Activated CD4-positive, alpha-beta memory T cell treated with anti-CD3 and anti-CD28 coated beads for 36 hours (primary cell): ENCODE measurements around the gene CDC42EP4. TPM values are rescaled to one million over a fixed set of nuclear protein-coding genes. Genes with fewer than 3 reads are reported as not detected.

Experiments
- CTCF ChIA-PET: fragments of 350-600 bp; sonication (Branson Sonifier 250); formaldehyde crosslinking; loops from one replicate; lab custom pipeline; 2021; ENCODE audit warnings: antibody characterized with exemption, inconsistent platforms; lab: Charles Lee
- POLR2A ChIA-PET: fragments of 350-600 bp; sonication (Branson Sonifier 250); formaldehyde crosslinking; loops from one replicate; lab custom pipeline; 2021; ENCODE audit warnings: antibody characterized with exemption; lab: Charles Lee
- DNase-seq: peaks from one replicate; pipeline ENCODE4 v3.0.0-alpha.2; 2020
- H3K27ac Mint-ChIP-seq: one replicate; pipeline ENCODE4 v1.8.0; 2021; ENCODE audit warnings: mixed read lengths
- H3K27me3 Mint-ChIP-seq: one replicate; pipeline ENCODE4 v1.8.0; 2021; ENCODE audit warnings: mixed read lengths
- H3K36me3 Mint-ChIP-seq: one replicate; pipeline ENCODE4 v1.8.0; 2021; ENCODE audit warnings: mixed read lengths
- H3K4me1 Mint-ChIP-seq: one replicate; pipeline ENCODE4 v1.8.0; 2021; ENCODE audit warnings: low read depth, mixed read lengths
- H3K4me3 Mint-ChIP-seq: one replicate; pipeline ENCODE4 v1.8.0; 2021; ENCODE audit warnings: mild to moderate bottlenecking, mixed read lengths
- H3K9me3 Mint-ChIP-seq: one replicate; pipeline ENCODE4 v1.8.0; 2021; ENCODE audit warnings: mixed read lengths
- intact Hi-C: fragments of 100-400 bp; cut with micrococcal nuclease; formaldehyde crosslinking; loops from one replicate; pipeline ENCODE4 v1.15.1; 2023
- total RNA-seq, 2 experiments: library from RNA; stranded (reverse); gene quantifications; one replicate each; pipeline ENCODE4 v1.2.3, GENCODE V29; 2021

The CDC42EP4 gene
- total RNA-seq, 2 experiments from 2014 or later, result 1.6 to 1.7 TPM

- ChIA-PET POLR2A (no interaction called here), CTCF (no interaction called here)
- no peaks in the 10 kb centered on the region for H3K9me3 Mint-ChIP-seq
Measured at GRCh38 chr17:73288534-73289302, 23.1 kb downstream of the CDC42EP4 start.

GRCh38 chr17:73286863-73287296 lies 24.9 kb downstream of the CDC42EP4 start:
- Mint-ChIP-seq H3K27ac (no peak overlapping the region), H3K36me3 (no peaks in the 10 kb centered on the region), H3K9me3 (no peaks in the 10 kb centered on the region), H3K4me1 (peaks cover 12% of the 10 kb centered on the region), H3K27me3 (no peaks in the 10 kb centered on the region), H3K4me3 (no peak overlapping the region)
- ChIA-PET POLR2A (no interaction called here), CTCF (no interaction called here)
- no peak for DNase-seq
- intact Hi-C loops, result no loop called here

More at GRCh38 chr17:73288534-73289302, 23.1 kb downstream of the CDC42EP4 start:
- Mint-ChIP-seq H3K27me3 (no peaks in the 10 kb centered on the region), H3K36me3 (no peaks in the 10 kb centered on the region), H3K27ac (no peak overlapping the region), H3K4me1 (peaks cover 12% of the 10 kb centered on the region), H3K4me3 (no peak overlapping the region)
- intact Hi-C loops, result no loop called here
- DNase-seq, result no peak

GRCh38 chr17:73285916-73286862 lies 25.6 kb downstream of the CDC42EP4 start:
- Mint-ChIP-seq H3K27me3 (no peaks in the 10 kb centered on the region), H3K4me3 (no peak overlapping the region), H3K9me3 (no peaks in the 10 kb centered on the region), H3K4me1 (peaks cover 9% of the 10 kb centered on the region), H3K27ac (no peak overlapping the region), H3K36me3 (no peaks in the 10 kb centered on the region)
- ChIA-PET POLR2A (no interaction called here), CTCF (no interaction called here)
- no peak for DNase-seq
- intact Hi-C loops, result no loop called here

GRCh38 chr17:73285603-73285908 lies 26.2 kb downstream of the CDC42EP4 start:
- ChIA-PET POLR2A (no interaction called here), CTCF (no interaction called here)
- intact Hi-C loops, result no loop called here
- H3K4me3 Mint-ChIP-seq, result no peak overlapping the region
- DNase-seq, result no peak
- no peaks in the 10 kb centered on the region for H3K27me3 Mint-ChIP-seq
- peaks cover 3% of the 10 kb centered on the region for H3K4me1 Mint-ChIP-seq
- no peak overlapping the region for H3K27ac Mint-ChIP-seq
- no peaks in the 10 kb centered on the region for H3K9me3 Mint-ChIP-seq
- no peaks in the 10 kb centered on the region for H3K36me3 Mint-ChIP-seq

- intact Hi-C loops, result no loop called here
- H3K27me3 Mint-ChIP-seq, result no peaks in the 10 kb centered on the region
- H3K4me1 Mint-ChIP-seq, result no peaks in the 10 kb centered on the region
- no peaks in the 10 kb centered on the region for H3K9me3 Mint-ChIP-seq
- ChIA-PET POLR2A (no interaction called here), CTCF (no interaction called here)
- no peak for DNase-seq
- H3K36me3 Mint-ChIP-seq, result no peaks in the 10 kb centered on the region
- no peak overlapping the region for H3K27ac Mint-ChIP-seq
- no peak overlapping the region for H3K4me3 Mint-ChIP-seq
Measured at GRCh38 chr17:73284906-73285602, 26.7 kb downstream of the CDC42EP4 start.

- no peaks in the 10 kb centered on the region for H3K4me1 Mint-ChIP-seq
- no peaks in the 10 kb centered on the region for H3K36me3 Mint-ChIP-seq
- POLR2A ChIA-PET, result no interaction called here
- H3K27me3 Mint-ChIP-seq, result no peaks in the 10 kb centered on the region
- no peak for DNase-seq
- H3K4me3 Mint-ChIP-seq, result no peak overlapping the region
- CTCF ChIA-PET, result no interaction called here
- H3K9me3 Mint-ChIP-seq, result no peaks in the 10 kb centered on the region
- H3K27ac Mint-ChIP-seq, result no peak overlapping the region
- intact Hi-C loops, result no loop called here
Measured at GRCh38 chr17:73284354-73284753, 27.4 kb downstream of the CDC42EP4 start.

- Mint-ChIP-seq H3K27ac (no peak overlapping the region), H3K4me3 (no peak overlapping the region), H3K4me1 (no peaks in the 10 kb centered on the region), H3K36me3 (no peaks in the 10 kb centered on the region), H3K9me3 (no peaks in the 10 kb centered on the region), H3K27me3 (no peaks in the 10 kb centered on the region)
- CTCF ChIA-PET, result interaction anchor here (1.2 kb wide), 1 partner anchor 29 kb away, joined by 3 read pairs; no protein-coding TSS in a partner anchor
- intact Hi-C loops, result no loop called here
- DNase-seq, result no peak
- POLR2A ChIA-PET, result no interaction called here
Measured at GRCh38 chr17:73283841-73284282, 27.9 kb downstream of the CDC42EP4 start.

GRCh38 chr17:73283250-73283649 lies 28.6 kb downstream of the CDC42EP4 start:
- H3K4me1 Mint-ChIP-seq, result no peaks in the 10 kb centered on the region
- no peak overlapping the region for H3K27ac Mint-ChIP-seq

GRCh38 chr17:73282629-73283028 lies 29.2 kb downstream of the CDC42EP4 start:
- H3K27me3 Mint-ChIP-seq, result no peaks in the 10 kb centered on the region
- H3K4me1 Mint-ChIP-seq, result no peaks in the 10 kb centered on the region
- POLR2A ChIA-PET, result no interaction called here
- CTCF ChIA-PET, result interaction anchor here (1.2 kb wide), 1 partner anchor 27 kb away, joined by 3 read pairs; no protein-coding TSS in a partner anchor
- intact Hi-C loops, result no loop called here
- H3K36me3 Mint-ChIP-seq, result no peaks in the 10 kb centered on the region
- DNase-seq, result no peak
- H3K9me3 Mint-ChIP-seq, result no peaks in the 10 kb centered on the region
- no peak overlapping the region for H3K27ac Mint-ChIP-seq
- H3K4me3 Mint-ChIP-seq, result no peak overlapping the region

More at GRCh38 chr17:73283250-73283649, 28.6 kb downstream of the CDC42EP4 start:
- no peak for DNase-seq
- no peak overlapping the region for H3K4me3 Mint-ChIP-seq
- intact Hi-C loops, result no loop called here
- CTCF ChIA-PET, result interaction anchor here (1.2 kb wide), 1 partner anchor 28 kb away, joined by 3 read pairs; no protein-coding TSS in a partner anchor
- H3K27me3 Mint-ChIP-seq, result no peaks in the 10 kb centered on the region
- POLR2A ChIA-PET, result no interaction called here
- H3K9me3 Mint-ChIP-seq, result no peaks in the 10 kb centered on the region
- no peaks in the 10 kb centered on the region for H3K36me3 Mint-ChIP-seq

GRCh38 chr17:73281928-73282327 lies 29.9 kb downstream of the CDC42EP4 start:
- intact Hi-C loops, result no loop called here
- ChIA-PET POLR2A (no interaction called here), CTCF (interaction anchor here (1.1 kb wide), 1 partner anchor 27 kb away, joined by 5 read pairs; no protein-coding TSS in a partner anchor)
- DNase-seq, result no peak
- no peaks in the 10 kb centered on the region for H3K27me3 Mint-ChIP-seq
- no peak overlapping the region for H3K4me3 Mint-ChIP-seq
- no peaks in the 10 kb centered on the region for H3K4me1 Mint-ChIP-seq
- H3K36me3 Mint-ChIP-seq, result no peaks in the 10 kb centered on the region
- H3K27ac Mint-ChIP-seq, result no peak overlapping the region
- no peaks in the 10 kb centered on the region for H3K9me3 Mint-ChIP-seq

- CTCF ChIA-PET, result no interaction called here
- H3K4me1 Mint-ChIP-seq, result no peaks in the 10 kb centered on the region
- H3K27me3 Mint-ChIP-seq, result no peaks in the 10 kb centered on the region
- H3K36me3 Mint-ChIP-seq, result no peaks in the 10 kb centered on the region
- POLR2A ChIA-PET, result no interaction called here
- no peak overlapping the region for H3K27ac Mint-ChIP-seq
- no peaks in the 10 kb centered on the region for H3K9me3 Mint-ChIP-seq
- no peak for DNase-seq
- H3K4me3 Mint-ChIP-seq, result no peak overlapping the region
- intact Hi-C loops, result no loop called here
Measured at GRCh38 chr17:73280191-73280590, 31.6 kb downstream of the CDC42EP4 start.

- no peak for DNase-seq
- no peak overlapping the region for H3K27ac Mint-ChIP-seq
- no peaks in the 10 kb centered on the region for H3K27me3 Mint-ChIP-seq
- no peaks in the 10 kb centered on the region for H3K36me3 Mint-ChIP-seq
- intact Hi-C loops, result no loop called here
- no peaks in the 10 kb centered on the region for H3K4me1 Mint-ChIP-seq
- CTCF ChIA-PET, result no interaction called here
- POLR2A ChIA-PET, result no interaction called here
- no peaks in the 10 kb centered on the region for H3K9me3 Mint-ChIP-seq
- no peak overlapping the region for H3K4me3 Mint-ChIP-seq
Measured at GRCh38 chr17:73279704-73280103, 32.1 kb downstream of the CDC42EP4 start.
